NCI-H146 treated with DMSO at 0.1 percent for 48 hours (cell line): ENCODE results near the gene ACP2.
A peak's percentile ranks its signal among the peaks of the same experiment; 100 is the strongest.

Source experiments
- DNase-seq: peaks from one replicate; lab custom pipeline; 2025; ENCODE audit not compliant: unreplicated experiment; lab: John Stamatoyannopoulos, UW

ACP2 gene

DNA sequence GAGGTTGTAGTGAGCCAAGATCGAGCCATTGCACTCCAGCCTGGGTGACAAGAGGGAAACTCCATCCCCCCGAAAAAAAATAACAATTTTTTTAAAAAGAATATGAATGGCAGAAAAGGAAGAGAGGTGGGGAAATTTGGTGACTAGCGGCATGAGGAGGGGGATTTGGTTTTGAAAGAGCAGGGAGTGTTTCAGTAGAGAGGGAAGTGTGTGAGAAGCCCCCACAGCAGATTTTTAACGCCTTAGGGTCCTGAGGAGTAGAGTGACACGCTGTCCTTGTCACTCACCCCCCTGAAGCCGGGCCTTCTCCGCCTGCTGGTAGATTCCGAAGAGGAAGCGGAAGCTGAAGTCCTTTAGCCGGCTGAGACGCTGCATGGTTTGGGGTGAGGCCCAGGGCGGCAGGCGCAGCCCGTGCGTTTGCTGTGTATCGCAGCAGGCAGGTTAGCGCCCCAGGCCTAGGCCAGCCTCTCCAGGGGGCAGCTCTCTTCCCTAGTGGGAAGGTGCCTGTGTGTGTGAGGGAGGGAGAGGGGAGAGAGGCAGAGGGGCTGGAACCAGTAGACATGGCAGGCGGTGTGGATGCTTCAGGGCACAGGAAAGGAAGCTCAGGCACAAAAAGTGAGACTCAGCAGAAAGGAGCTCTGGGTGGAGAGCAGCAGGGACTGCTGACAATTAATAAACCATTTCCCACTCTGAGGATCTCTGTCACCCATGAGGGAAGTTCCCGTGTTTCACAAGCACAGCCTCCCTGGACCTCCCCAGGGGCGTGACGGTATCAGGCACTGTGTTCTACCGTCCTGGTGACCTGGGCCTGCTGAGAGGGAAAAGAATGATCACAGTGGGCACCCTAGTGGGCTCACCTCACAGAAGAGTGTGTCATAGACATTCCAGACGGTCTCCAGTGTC lies 3.9 kb downstream of the ACP2 start:
- DNase-seq = no peak

DNA sequence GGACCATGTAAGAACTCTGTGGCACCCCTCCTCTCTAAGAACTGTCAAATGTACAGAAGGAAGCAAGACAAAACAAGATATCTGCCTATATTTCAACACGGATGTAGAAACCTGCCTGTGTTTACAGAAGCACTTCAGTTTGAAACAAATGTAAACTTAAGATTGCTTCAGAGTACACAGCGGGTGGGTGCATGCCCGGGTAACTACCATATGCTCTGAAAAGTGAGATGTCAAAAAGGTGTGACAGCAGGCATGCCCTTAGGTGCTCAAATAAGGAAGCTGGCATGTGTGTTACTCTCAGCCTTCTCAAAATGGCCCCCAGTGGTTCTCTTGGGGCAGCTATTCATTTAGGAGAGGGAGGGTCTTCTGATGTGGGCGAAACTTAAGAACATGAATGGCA lies 5.2 kb downstream of the ACP2 start:
- DNase-seq = no peak

DNA sequence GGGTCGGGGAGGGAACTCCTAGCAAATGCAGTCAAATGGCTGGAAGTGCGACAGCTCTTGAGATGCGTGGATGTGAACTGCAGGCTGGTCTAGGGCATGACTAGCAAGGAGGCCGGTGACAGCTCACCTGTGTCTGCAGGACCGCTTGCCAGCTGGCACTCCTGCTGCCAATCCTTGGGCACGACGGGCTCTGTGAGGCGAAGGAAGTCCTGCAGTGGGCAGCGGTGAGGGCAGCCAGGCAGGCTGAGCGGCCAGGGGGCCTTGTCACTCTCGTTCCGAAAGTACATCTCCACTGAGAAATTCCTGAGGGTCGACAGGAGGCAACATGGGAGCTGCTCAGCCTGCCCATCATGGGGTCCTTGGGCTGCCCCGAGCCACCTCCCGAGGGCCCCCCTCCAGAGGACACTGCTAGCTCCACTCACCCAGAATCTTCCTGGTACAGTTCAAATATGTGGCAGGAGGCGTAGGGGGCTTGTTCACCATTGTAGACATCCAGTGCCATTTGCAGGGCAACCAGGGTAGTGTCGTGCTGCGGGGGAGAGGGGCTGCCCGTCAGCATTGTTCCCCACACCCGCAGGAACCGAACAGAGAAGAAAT lies 5.9 kb downstream of the ACP2 start:
- no peak for DNase-seq

DNA sequence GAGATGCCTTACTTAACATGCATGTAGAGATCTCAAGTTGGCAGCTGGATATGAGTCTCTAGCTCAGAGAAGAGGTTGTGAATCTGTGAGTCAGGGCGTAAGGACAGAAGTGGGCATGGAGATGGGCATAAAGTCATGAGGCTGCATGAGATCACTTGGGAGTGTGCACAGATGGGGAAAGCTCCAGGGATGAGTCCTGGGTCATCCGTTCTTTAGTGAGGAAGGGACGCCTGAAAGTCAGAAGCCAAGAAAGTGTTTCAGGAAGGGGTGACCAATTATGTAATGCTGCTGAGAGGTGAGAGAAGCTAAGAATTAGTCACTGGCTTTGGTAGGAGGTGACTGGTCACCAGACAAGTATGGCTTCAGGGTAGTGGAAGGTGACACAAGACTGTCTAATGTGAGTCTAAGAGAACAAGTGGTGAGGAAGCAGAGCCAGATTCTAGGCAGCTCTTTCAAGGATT lies 6.7 kb downstream of the ACP2 start:
- DNase-seq = no peak

DNA sequence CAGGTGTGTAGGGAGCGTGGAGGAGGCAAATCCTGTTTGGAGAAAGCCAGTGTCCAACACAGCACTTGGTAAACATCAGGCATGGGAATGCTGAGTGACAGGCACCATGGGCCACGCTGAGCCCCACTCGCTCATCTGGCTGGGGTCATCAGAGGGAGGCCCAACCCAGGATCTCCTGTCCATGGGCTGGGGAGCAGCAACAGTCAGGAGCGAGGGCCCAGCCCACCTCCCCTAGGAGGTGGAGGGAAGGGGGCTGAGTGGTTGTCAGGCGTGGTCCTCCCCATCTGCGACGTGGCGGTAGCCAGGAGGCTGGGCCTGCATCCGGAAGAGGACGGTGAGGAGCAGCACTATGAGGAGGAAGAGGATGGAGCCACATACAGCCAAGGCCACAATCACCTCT lies 8.8 kb downstream of the ACP2 start:
- DNase-seq = no peak

DNA sequence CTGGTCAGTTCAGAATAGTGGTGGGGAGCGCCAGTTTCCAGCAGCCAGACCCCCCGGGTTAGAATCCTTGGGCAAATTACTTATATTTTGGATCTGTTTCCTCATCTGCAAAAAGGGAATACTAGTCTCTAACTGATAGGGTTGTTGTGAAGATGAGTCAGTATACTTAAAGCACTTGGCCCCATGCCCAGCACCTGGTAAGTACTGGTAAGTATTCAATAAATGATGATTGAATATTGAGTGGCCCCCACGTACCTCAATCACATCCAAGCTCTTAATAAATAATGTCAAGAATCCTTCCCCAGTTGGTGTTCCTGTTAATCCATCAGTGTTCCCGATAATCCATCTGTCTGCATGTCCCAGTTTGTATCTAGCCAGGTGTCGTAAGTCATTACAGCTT lies 12.1 kb downstream of the ACP2 start:
- DNase-seq = no peak

DNA sequence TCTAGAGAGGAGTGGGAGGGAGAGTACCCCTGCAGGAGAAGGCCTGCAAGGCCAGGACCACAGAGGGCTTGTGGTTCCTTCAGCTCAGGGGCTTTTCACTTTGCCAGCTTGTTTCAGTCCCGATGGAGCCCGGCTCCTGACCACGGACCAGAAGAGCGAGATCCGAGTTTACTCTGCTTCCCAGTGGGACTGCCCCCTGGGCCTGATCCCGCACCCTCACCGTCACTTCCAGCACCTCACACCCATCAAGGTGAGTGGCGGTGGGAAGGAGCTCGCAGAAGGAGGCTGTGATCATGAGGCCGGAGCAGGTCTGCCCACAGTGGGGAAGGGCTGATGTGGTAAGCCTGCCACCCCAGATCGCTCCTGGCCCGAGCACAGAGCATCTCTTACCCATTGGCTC lies 13.5 kb downstream of the ACP2 start:
- no peak for DNase-seq

DNA sequence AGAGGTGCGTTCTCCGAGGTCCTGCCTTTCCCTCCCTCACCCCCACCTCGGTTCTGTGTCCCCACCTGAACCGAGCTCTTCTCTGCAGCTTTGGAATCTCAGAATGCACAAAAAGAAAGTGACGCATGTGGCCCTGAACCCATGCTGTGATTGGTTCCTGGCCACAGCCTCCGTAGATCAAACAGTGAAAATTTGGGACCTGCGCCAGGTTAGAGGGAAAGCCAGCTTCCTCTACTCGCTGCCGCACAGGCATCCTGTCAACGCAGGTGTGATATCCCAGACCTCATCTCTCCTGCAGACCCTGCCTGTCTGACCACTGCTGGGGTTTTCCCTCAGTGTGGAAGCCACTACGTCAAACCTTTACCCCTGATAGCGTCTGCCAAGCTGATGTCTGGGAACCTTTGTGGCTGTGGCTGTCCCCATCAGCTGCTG lies 13.9 kb downstream of the ACP2 start:
- DNase-seq = no peak

DNA sequence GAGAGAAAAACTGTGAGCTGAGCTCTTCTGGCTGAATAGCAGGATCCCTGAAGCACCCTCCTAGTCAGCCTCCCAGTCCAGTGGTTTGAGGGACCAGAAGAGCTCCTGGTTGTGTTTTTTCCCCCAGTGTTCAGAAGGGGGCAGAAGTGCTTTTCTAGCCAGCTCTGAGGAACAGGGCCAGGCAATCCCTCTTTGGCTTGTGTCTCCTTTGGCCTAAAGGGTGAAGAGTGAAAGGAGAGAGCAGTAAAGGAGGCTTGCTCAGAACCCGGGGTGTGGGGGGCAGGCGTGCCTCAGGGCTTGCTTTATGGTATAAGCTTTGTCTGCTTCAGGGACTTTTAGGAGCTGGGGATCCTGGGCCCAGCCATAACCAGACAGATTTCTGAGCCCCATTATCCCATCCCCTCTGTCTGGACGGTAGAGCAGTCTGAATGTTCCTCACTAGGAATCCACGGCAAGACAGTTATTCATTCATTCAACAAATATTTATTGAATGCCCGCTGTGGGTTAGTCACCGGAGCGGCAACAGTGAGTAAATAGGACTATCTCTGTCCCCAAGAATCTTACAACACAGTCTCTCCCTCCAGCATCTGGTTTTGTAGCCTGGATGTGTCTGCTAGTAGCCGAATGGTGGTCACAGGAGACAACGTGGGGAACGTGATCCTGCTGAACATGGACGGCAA lies 14.5 kb downstream of the ACP2 start:
- DNase-seq = no peak

DNA sequence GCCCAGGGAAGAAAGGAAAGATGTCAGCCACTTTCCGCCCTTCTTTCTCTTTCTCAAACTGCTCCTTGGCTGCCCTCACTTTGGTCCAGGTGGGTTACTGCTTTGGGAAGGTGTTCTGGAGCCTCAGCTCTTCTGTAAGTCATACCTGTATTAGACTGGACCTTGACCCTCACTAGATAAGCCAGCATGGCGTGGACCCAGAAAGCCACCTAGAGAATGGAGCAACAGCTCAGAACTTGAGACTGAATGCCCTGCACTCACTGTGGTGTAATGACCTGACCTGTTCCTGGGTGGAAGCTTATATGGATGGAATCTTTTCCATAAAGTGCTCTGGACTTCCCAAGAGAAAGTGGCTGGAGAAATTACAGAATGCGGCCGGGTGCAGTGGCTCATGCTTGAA lies 15.6 kb downstream of the ACP2 start:
- no peak for DNase-seq

DNA sequence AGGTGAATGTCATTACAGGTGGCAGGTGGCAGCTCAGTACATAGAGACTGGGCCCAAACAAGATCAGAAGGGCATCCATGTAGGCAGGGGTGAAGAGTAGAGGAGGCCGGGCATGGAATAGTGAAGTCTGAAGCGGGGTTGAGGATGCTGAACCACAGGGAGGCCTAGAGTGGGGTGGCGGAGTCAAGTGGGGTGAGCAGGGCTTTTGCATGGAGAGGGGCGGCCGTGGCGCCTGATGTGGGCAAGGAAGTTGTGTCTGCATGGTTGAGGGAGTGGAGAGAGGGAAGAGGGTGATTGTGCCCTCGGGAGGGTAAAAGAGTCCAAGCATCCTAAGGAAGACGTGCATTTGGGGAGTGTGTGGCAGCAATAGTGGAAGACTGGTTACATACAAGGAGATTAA lies 19.5 kb downstream of the ACP2 start:
- no peak for DNase-seq

DNA sequence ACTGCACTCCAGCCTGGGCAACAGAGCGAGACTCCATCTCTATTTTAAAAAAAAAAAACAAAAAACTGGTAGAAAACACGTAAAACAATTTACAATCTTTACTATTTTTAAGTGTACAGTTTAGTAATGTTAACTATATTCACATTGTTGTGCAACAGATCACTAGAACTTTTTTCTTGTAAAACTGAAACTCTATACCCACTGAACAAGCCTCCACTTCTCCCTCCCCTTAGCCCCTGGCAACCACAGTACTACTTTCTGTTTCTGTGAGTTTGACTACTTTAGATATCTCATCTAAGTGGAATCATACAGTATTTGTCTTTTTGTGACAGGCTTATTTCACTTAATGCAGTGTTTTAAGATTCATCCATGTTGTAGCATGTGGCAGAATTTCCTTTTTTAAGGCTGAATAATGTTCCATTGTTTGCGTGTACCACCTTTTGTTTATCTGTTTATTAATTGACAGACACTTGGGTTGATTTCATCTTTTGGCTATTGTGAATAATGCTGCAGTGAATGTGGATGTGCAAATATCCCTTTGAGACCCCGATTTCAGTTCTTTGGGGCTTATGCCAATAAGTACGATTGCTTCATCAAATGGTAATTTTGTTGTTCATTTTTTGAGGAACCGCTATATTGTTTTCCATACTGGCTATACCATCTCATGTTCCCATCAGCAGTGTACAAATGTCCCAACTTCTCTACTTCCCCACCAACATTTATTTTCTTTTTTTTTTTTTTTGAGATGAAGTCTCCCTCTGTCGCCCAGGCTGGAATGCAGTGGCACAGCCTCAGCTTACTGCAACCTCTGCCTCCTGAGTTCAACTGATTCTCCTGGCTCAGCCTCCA lies 22.8 kb downstream of the ACP2 start:
- no peak for DNase-seq

DNA sequence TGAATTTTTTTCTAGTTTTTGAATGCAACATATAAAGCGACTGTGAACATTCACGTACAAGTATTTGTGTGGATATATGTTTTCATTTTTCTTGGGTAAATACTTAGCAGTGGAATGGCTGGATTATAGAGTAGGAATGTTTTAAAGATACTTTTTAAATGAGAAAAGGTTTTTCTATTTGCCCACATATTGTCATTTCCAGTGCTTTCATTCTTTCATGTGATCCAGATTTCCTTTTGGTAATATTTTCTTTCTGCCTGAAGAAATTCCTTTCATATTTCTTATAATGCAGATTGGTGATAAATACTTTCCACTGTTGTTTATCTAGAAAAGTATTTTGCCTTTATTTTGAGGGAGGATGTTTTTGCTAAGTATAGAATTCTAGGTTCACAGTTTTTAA lies 25.9 kb downstream of the ACP2 start:
- no peak for DNase-seq

DNA sequence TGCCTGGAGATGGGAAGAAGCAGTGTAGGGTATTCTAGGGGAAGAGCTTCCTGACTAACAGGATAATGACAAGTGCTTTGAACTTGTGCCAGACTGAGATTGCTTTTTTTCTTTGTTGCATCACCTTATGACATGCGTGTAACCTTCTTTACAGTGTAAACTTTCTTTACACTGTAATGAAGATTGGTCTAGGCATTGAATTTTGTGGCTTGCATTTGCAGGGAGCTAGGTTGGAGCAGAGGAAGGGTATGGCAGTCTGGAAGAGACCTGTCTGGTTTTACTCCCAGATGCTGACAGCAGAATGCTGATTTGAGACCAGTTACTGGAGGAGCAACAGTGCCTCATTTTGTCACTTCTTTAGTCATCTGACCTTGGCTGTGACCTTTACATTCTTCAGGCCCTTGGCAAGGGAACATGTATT lies 28.2 kb downstream of the ACP2 start:
- no peak for DNase-seq

DNA sequence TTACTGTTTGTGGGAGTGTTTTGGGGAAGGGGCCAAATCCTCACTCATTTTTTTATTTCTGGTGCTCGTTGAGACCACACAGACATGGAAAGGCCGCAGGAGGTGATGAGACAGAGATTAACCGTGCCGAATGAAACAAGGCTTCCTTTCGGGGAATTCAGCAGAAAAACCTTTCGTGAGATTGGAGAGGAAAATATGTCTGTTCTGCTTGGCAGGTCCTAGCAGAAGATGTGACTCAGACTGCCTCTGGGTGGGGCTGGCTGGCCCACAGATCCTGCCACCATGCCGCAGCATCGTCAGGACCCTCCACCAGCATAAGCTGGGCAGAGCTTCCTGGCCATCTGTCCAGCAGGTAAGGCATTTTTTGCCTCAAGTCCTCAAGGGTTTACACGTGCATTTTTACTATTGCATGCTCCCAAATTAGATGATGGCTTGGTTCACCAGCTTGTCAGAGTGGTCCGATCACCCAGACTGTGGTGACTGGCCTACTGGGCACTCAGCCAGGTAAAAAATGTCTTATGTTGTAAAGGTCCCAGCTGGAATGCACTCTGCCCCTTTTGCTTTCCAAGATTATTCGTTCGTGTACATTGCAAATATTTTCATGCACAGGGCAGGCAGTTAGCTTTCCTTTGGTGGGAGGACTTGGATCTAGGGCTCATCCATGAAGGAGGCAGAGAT lies 32.4 kb downstream of the ACP2 start:
- no peak for DNase-seq

DNA sequence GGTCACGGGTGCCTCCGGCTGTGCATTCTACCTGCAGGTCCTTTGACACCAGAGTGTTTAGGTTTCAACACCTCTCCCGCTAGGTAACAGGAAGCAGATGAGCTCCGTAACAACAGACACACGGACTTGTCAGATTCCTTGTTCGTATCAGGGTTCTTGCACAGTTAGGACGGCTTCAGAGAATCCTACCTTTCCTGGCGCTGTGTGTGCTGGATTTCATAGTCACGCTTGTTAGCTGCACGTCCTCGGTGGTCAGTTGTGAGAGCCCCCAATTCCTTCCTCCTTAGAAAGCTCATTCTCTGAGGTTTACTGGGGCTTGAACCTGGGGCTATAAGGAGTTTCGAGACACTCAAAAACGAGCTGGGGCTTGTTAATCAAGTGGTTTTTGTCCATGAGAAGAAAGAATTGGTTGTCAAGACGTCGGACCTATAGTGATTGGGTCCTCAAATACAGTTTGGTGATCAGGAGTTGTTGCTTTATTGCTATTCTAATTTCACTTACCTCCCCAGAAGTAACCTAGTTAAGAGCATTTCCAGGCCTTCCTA lies 33.2 kb downstream of the ACP2 start:
- peak; percentile 71 for DNase-seq

DNA sequence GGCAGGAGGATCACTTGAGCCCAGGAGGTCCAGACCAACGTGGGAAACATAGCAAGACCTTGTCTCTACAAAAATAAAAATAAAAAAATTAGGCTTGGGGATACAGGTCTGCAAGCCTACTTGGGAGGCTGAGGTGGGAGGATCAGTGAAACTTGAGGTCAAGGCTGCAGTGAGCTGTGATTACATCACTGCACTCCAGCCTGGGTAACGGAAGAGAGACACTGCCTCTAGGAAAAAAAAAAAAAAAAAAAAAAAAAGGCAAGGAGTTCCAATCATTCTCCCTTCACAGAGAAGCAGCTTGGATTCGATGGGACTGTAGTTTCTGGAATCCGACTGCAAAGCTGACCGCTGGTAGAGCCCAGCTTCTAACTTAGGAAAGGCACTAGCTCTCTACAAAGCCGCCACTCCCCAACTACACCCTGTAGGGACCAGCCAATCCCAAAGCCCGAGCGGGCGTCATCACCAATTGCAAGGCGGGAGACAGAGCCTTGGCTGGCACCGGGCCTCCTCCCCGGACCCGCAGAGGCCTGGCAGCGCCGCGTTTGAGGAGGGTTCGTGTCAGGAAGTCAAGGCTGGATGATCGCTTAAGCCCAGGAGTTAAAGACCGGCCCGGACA lies 34.6 kb downstream of the ACP2 start:
- DNase-seq = peak; percentile 77

DNA sequence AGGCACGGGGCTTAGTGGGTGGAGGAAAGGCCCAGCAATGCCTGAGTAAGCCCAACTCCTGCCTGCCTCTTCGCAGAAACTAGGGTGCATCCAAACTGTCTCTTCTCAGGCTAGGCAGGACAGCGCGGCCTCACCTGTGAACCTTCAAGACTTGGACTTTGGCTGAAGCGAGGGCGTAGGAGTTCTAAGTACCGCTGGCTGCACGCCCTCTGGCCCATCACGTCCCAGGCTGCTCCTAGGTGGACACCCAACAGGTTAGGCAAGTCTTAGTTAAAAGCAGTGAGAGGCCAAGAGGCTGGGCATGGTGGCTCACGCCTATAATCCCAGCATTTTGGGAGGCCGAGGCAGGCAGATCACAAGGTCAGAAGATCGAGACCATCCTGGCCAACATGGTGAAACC lies 35.7 kb downstream of the ACP2 start:
- DNase-seq = no peak

DNA sequence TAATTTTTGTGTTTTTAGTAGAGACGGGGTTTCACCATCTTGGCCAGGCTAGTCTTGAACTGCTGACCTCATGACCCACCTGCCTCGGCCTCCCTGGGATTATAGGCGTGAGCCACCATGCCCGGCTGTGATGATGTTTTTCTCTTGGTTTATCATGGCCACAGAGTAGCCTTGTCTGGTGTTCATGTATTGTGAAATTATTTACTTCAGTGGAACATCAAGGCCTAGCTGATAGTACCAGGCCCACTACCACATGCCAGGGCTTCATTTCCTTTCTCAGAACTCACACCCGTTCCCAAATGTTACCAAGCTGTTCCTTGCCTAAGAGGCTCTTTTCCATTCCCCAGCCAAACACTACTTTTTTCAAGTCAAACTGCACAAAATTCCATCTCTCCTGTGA lies 40.0 kb downstream of the ACP2 start:
- no peak for DNase-seq
